Neural cell (in vitro differentiated cells): ENCODE measurements around the gene TCF25. TPM values are rescaled to one million over a fixed set of nuclear protein-coding genes. Genes with fewer than 3 reads are reported as not detected.

Experiments
- H2AFZ ChIP-seq: fragments of 200-600, 300-800 bp; sonication (generic), shearing (Covaris generic); 2 replicates; pipeline ENCODE4 v1.6.0; 2014; ENCODE audit warnings: low read depth, mild to moderate bottlenecking, antibody characterized with exemption, low read length, moderate library complexity
- H3F3A ChIP-seq: fragments of 200-600 bp; shearing (Covaris generic); 2 replicates; pipeline ENCODE4 v1.6.1; 2016; ENCODE audit warnings: mild to moderate bottlenecking, moderate library complexity, mixed read lengths, antibody characterized with exemption, low read length; ENCODE audit not compliant: insufficient read depth, poor library complexity, severe bottlenecking
- H3K27ac ChIP-seq: fragments of 200-600, 300-800 bp; sonication (generic), shearing (Covaris generic); 2 replicates; pipeline ENCODE4 v1.5.1; 2014; ENCODE audit warnings: mild to moderate bottlenecking, low read length, moderate library complexity
- H3K27me3 ChIP-seq: fragments of 300-800, 200-600 bp; sonication (generic), shearing (Covaris generic); 2 replicates; pipeline ENCODE4 v1.6.0; 2014; ENCODE audit warnings: mild to moderate bottlenecking, low read depth, low read length, moderate library complexity; ENCODE audit not compliant: insufficient read depth
- H3K36me3 ChIP-seq: fragments of 300-800, 200-600 bp; sonication (generic), shearing (Covaris generic); 2 replicates; pipeline ENCODE4 v1.5.1; 2014; ENCODE audit warnings: mild to moderate bottlenecking, antibody characterized with exemption, low read length, moderate library complexity; ENCODE audit not compliant: insufficient read depth
- H3K4me2 ChIP-seq: fragments of 300-800, 200-600 bp; sonication (generic), shearing (Covaris generic); 2 replicates; pipeline ENCODE4 v1.6.0; 2014; ENCODE audit warnings: mild to moderate bottlenecking, low read length
- H3K4me3 ChIP-seq: fragments of 300-800, 200-600 bp; sonication (generic), shearing (Covaris generic); 2 replicates; pipeline ENCODE4 v1.5.1; 2014; ENCODE audit warnings: mild to moderate bottlenecking, low read length, moderate library complexity
- H3K79me2 ChIP-seq: fragments of 200-600 bp; shearing (Covaris generic); replicated peaks from 2 replicates; pipeline ENCODE4 v1.6.0; 2014; ENCODE audit warnings: mild to moderate bottlenecking, low read length, moderate library complexity; ENCODE audit not compliant: insufficient read depth
- H3K9ac ChIP-seq: fragments of 300-800, 200-600 bp; sonication (generic), shearing (Covaris generic); 2 replicates; pipeline ENCODE4 v1.6.1; 2016; ENCODE audit warnings: mild to moderate bottlenecking, low read length, mixed read lengths
- H3K9me2 ChIP-seq: fragments of 200-600 bp; shearing (Covaris generic); 2 replicates; pipeline ENCODE4 v1.6.1; 2016; ENCODE audit warnings: mild to moderate bottlenecking, low read length, mixed read lengths; ENCODE audit not compliant: insufficient read depth
- H3K9me3 ChIP-seq: fragments of 200-600, 300-800 bp; sonication (generic), shearing (Covaris generic); 2 replicates; pipeline ENCODE4 v1.6.1; 2016; ENCODE audit warnings: mild to moderate bottlenecking, mixed run types, low read length, moderate library complexity, mixed read lengths
- H4K20me1 ChIP-seq: fragments of 200-600 bp; shearing (Covaris generic); 2 replicates; pipeline ENCODE4 v1.6.1; 2016; ENCODE audit warnings: mild to moderate bottlenecking, mixed run types; ENCODE audit not compliant: insufficient read depth
- EP300 ChIP-seq: fragments of 450-650 bp; conservative IDR thresholded peaks from 2 replicates; pipeline ENCODE4 v1.6.1; 2014; ENCODE audit warnings: antibody characterized with exemption, mild to moderate bottlenecking, moderate library complexity; ENCODE audit not compliant: poor library complexity, severe bottlenecking
- EZH2 ChIP-seq: fragments of 200-600, 300-800 bp; shearing (Covaris generic), sonication (generic); IDR thresholded peaks from 2 replicates; pipeline ENCODE4 v1.6.1; 2014; ENCODE audit warnings: antibody characterized with exemption, low read length, borderline replicate concordance, mild to moderate bottlenecking; ENCODE audit not compliant: insufficient read depth, poor library complexity, severe bottlenecking
- MXI1 ChIP-seq: fragments of 450-650 bp; conservative IDR thresholded peaks from 2 replicates; pipeline ENCODE4 v1.6.1; 2014; ENCODE audit warnings: antibody characterized with exemption, mild to moderate bottlenecking; ENCODE audit not compliant: poor library complexity, severe bottlenecking
- POLR2AphosphoS5 ChIP-seq: IDR thresholded peaks from 2 replicates; pipeline ENCODE4 v1.6.1; 2012
- RAD21 ChIP-seq: fragments of 450-650 bp; conservative IDR thresholded peaks from 2 replicates; pipeline ENCODE4 v1.6.1; 2014; ENCODE audit warnings: antibody characterized with exemption, mild to moderate bottlenecking, moderate library complexity
- SMC3 ChIP-seq: fragments of 450-650 bp; conservative IDR thresholded peaks from 2 replicates; pipeline ENCODE4 v1.6.1; 2014; ENCODE audit warnings: antibody characterized with exemption, mild to moderate bottlenecking, moderate library complexity; ENCODE audit not compliant: poor library complexity
- TAF1 ChIP-seq: IDR thresholded peaks from 2 replicates; pipeline ENCODE4 v1.6.1; 2012; ENCODE audit warnings: low read depth
- polyA plus RNA-seq: library from polyadenylated mRNA; depleted of rRNA; stranded (reverse); fragments of >200 nt; gene quantifications from 2 replicates; pipeline ENCODE4 v1.2.3, GENCODE V29; 2014
- TF ChIP-seq, protein P1 (sequence below): IDR thresholded peaks from 2 replicates; pipeline ENCODE4 v1.6.1; 2012; ENCODE audit warnings: borderline replicate concordance
- TF ChIP-seq, protein P2 (sequence below): fragments of 450-650 bp; IDR thresholded peaks from 2 replicates; pipeline ENCODE4 v1.5.1; 2014; ENCODE audit warnings: antibody characterized with exemption, mild to moderate bottlenecking, moderate library complexity; ENCODE audit not compliant: poor library complexity, severe bottlenecking

TCF25 gene
- polyA plus RNA-seq, 1 donor from 2014 or later: 200 TPM

DNA sequence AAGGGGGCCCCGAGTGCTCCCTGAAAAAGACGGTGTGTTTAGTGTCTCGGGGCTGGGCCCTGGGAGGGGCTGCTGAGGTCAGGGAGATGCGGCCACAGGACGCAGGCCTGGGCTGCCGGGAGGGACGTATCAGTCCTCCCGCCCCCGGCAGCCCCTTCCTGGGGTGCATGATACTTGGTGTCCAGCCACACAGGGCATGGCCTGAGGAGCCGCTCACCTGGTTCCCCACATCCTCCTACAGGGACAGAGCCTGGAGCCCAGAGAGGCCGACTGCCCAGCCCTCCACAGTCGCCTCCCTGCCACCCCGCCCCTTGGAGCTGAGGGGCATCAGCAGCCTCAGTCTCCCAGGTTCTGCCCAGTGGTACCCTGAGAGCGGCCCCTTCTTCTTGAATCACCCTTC lies 63.1 kb downstream of the TCF25 start:
- peaks cover 18% of the 10 kb centered on the region for H3K36me3 ChIP-seq
- no peaks in the 10 kb centered on the region for H3K9me2 ChIP-seq
- H3K9me3 ChIP-seq: no peaks in the 10 kb centered on the region
- TF ChIP-seq POLR2AphosphoS5 (peak; percentile 36), RAD21 (no peak)
- H2AFZ ChIP-seq: no peak overlapping the region
- no peaks in the 10 kb centered on the region for H3F3A ChIP-seq
- peaks cover 22% of the 10 kb centered on the region for H3K79me2 ChIP-seq
- peaks cover 57% of the 10 kb centered on the region for H4K20me1 ChIP-seq
- H3K27me3 ChIP-seq: no peaks in the 10 kb centered on the region
- H3K27ac ChIP-seq: no peak overlapping the region
- no peak overlapping the region for H3K4me3 ChIP-seq
- H3K4me2 ChIP-seq: no peak overlapping the region
- H3K9ac ChIP-seq: no peak overlapping the region

DNA sequence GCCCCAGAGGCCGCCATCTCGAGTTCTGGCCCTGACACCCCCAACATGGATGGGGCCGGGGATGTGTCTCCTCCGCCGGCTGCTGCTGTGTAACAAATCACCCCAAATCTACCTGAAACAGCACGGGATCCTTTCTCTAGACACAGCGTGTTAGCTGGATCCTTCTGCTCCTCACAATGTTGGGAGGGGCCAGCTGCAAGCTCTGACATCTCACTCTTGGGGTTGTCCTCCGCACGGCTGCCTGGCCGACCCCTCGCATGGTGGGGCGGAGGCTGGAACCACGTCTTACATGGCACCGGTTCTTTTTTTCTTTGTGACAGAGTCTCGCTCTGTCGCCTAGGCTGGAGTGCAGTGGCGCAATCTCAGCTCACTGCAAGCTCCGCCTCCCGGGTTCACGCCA lies 63.6 kb downstream of the TCF25 start:
- Histone ChIP-seq H3K9ac (no peak overlapping the region), H3K27ac (no peak overlapping the region), H4K20me1 (peaks cover 52% of the 10 kb centered on the region), H2AFZ (no peak overlapping the region), H3K9me3 (no peaks in the 10 kb centered on the region), H3K36me3 (peaks cover 15% of the 10 kb centered on the region), H3K4me3 (no peak overlapping the region), H3K79me2 (peaks cover 17% of the 10 kb centered on the region), H3F3A (no peaks in the 10 kb centered on the region), H3K27me3 (no peaks in the 10 kb centered on the region), H3K4me2 (no peak overlapping the region), H3K9me2 (no peaks in the 10 kb centered on the region)
- TF ChIP-seq POLR2AphosphoS5 (no peak), RAD21 (no peak), SMC3 (no peak), TAF1 (no peak), MXI1 (no peak), EZH2 (no peak), EP300 (no peak)
- TF ChIP-seq, protein P1, sequence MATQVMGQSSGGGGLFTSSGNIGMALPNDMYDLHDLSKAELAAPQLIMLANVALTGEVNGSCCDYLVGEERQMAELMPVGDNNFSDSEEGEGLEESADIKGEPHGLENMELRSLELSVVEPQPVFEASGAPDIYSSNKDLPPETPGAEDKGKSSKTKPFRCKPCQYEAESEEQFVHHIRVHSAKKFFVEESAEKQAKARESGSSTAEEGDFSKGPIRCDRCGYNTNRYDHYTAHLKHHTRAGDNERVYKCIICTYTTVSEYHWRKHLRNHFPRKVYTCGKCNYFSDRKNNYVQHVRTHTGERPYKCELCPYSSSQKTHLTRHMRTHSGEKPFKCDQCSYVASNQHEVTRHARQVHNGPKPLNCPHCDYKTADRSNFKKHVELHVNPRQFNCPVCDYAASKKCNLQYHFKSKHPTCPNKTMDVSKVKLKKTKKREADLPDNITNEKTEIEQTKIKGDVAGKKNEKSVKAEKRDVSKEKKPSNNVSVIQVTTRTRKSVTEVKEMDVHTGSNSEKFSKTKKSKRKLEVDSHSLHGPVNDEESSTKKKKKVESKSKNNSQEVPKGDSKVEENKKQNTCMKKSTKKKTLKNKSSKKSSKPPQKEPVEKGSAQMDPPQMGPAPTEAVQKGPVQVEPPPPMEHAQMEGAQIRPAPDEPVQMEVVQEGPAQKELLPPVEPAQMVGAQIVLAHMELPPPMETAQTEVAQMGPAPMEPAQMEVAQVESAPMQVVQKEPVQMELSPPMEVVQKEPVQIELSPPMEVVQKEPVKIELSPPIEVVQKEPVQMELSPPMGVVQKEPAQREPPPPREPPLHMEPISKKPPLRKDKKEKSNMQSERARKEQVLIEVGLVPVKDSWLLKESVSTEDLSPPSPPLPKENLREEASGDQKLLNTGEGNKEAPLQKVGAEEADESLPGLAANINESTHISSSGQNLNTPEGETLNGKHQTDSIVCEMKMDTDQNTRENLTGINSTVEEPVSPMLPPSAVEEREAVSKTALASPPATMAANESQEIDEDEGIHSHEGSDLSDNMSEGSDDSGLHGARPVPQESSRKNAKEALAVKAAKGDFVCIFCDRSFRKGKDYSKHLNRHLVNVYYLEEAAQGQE: no peak
- TF ChIP-seq, protein P2, sequence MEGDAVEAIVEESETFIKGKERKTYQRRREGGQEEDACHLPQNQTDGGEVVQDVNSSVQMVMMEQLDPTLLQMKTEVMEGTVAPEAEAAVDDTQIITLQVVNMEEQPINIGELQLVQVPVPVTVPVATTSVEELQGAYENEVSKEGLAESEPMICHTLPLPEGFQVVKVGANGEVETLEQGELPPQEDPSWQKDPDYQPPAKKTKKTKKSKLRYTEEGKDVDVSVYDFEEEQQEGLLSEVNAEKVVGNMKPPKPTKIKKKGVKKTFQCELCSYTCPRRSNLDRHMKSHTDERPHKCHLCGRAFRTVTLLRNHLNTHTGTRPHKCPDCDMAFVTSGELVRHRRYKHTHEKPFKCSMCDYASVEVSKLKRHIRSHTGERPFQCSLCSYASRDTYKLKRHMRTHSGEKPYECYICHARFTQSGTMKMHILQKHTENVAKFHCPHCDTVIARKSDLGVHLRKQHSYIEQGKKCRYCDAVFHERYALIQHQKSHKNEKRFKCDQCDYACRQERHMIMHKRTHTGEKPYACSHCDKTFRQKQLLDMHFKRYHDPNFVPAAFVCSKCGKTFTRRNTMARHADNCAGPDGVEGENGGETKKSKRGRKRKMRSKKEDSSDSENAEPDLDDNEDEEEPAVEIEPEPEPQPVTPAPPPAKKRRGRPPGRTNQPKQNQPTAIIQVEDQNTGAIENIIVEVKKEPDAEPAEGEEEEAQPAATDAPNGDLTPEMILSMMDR: no peak
